Kidney epithelial cell (primary cell): ENCODE data around the gene ADAMTS18. TPM values are rescaled to one million over a fixed set of nuclear protein-coding genes. Genes with fewer than 3 reads are reported as not detected.
A peak's percentile ranks its signal among the peaks of the same experiment; 100 is the strongest.
"Not testable (repeated sequence)": the region's sequence is repeated elsewhere in the genome, so short reads cannot be mapped to it uniquely, and the experiment has no call there.

Experiments used
- DNase-seq: peaks from one replicate; pipeline ENCODE4 v3.0.0-alpha.2; 2010; ENCODE audit warnings: low read depth
- H3K27me3 ChIP-seq: 2 replicates; pipeline ENCODE4 v1.6.0; 2011; ENCODE audit warnings: low read length; ENCODE audit not compliant: control insufficient read depth, insufficient read depth
- H3K36me3 ChIP-seq: 2 replicates; pipeline ENCODE4 v1.5.1; 2011; ENCODE audit warnings: low read length; ENCODE audit not compliant: control insufficient read depth, insufficient read depth
- H3K4me3 ChIP-seq: 2 replicates; pipeline ENCODE4 v1.5.1; 2011; ENCODE audit warnings: low read depth, mild to moderate bottlenecking, control low read depth, low read length
- total RNA-seq: library from RNA; depleted of rRNA; stranded (reverse); fragments of >200 nt; gene quantifications from 2 replicates; pipeline ENCODE4 v1.2.3, GENCODE V29; 2015
- TF ChIP-seq, protein P1 (sequence below): IDR thresholded peaks from 2 replicates; pipeline ENCODE4 v1.5.1; 2011; ENCODE audit warnings: mild to moderate bottlenecking, moderate library complexity, low read length, control low read depth, inconsistent platforms; ENCODE audit not compliant: insufficient read depth, poor library complexity, severe bottlenecking

The ADAMTS18 gene
- total RNA-seq, 1 donor from 2014 or later = 2.0 TPM

DNA sequence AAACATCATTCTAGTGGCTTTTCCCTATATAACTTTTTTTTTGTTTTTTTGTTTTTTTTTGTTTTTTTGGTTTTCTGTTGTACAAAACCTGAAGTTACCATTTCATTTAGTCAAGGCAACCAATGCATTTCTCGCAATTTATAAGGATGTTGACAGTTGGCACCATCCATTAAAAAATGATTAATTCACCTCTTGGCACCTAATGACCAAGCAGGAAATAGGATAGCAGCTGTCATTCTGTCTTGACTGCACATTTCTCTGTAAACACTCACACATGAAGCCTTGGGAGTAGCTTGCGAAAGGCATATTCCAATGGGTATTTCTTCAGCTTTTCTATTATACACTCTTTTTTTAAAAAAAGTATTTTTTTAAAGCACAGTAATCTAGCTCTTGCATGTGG, 158.2 kb downstream of the ADAMTS18 start:
- no peak overlapping the region for H3K4me3 ChIP-seq
- no peaks in the 10 kb centered on the region for H3K27me3 ChIP-seq
- TF ChIP-seq, protein P1, sequence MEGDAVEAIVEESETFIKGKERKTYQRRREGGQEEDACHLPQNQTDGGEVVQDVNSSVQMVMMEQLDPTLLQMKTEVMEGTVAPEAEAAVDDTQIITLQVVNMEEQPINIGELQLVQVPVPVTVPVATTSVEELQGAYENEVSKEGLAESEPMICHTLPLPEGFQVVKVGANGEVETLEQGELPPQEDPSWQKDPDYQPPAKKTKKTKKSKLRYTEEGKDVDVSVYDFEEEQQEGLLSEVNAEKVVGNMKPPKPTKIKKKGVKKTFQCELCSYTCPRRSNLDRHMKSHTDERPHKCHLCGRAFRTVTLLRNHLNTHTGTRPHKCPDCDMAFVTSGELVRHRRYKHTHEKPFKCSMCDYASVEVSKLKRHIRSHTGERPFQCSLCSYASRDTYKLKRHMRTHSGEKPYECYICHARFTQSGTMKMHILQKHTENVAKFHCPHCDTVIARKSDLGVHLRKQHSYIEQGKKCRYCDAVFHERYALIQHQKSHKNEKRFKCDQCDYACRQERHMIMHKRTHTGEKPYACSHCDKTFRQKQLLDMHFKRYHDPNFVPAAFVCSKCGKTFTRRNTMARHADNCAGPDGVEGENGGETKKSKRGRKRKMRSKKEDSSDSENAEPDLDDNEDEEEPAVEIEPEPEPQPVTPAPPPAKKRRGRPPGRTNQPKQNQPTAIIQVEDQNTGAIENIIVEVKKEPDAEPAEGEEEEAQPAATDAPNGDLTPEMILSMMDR = no peak
- H3K36me3 ChIP-seq = no peaks in the 10 kb centered on the region
- no peak for DNase-seq

DNA sequence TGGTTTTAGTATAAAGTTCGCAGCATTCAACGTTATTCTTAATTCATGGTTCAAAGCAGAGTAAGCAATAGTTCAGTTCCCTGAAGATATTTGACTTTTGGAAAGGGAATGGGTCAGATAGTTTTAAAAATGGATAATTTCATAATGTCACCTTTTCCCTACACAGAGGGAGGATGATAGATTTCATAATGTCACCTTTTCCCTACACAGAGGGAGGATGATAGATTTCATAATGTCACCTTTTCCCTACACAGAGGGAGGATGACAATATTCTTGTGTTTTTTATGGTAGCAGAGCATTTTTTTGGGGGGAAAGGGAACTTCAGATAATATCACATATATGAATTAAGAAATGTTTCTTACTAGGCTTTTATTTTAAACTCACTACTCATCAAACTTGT, 159.5 kb downstream of the ADAMTS18 start:
- H3K36me3 ChIP-seq, H3K27me3 ChIP-seq, DNase-seq, H3K4me3 ChIP-seq: not testable (repeated sequence)

DNA sequence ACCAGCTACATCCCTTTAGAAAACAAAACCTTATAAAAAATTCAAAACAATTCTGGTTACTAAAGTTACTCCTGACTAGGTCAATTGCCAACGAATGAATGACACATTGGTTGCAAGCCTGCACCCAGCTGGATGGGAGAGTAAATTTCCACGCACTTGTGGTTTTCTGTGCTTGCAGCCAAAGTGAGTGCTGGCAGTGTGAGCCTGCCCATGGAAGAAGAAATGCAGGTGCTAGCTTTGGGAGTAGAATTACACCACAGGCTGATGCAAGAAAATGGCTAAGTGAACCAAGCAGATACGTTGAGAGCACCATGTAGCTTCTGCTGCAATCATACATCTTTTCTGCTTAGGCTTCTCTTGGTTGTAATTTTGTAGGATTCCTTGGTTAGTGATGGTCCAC, 161.0 kb downstream of the ADAMTS18 start:
- H3K27me3 ChIP-seq = no peaks in the 10 kb centered on the region
- no peak overlapping the region for H3K4me3 ChIP-seq
- H3K36me3 ChIP-seq = no peaks in the 10 kb centered on the region
- TF ChIP-seq, protein P1 = no peak
- DNase-seq = peak; percentile 54

DNA sequence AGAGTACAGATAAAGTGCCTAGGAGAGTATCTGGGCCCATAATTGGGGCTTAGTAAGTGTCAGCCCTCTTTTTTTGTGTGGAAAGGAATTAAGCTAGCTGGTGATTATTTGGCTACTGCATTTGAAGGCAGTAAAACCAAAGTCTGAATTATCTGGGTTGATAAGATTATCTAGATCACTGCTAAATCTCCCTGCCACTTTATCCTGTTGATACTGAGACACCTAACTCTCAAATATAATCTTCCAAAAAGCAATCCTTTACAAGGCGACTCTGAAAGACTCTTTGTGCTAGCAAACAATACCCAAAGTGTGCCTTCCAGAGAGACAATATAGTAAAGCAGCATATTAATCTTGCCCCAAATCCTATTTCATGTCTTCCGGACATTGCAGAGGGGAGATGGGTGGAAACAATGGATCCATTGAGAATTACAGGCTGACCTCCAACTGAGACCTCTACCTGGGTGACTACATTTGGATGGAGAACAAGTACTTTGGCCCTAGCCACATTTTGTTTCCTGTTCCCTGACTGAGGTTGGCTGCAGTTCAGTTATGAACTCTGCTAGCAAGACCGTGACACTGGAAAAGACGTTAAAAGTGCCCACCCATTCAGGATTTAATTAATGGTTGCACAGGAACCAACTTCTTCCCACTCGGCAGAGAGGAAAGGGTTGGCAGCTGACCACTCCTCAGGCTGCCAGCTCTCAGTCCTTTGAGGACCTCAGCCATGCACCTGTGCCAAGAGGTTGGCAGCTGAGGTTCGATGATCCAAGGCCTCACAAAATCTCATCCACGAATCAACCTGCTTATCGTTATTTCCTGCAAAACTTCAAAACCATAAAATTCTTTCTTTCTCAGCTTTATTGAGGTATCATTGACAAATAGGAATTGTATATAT, 163.1 kb downstream of the ADAMTS18 start:
- no peaks in the 10 kb centered on the region for H3K36me3 ChIP-seq
- no peak for DNase-seq
- H3K4me3 ChIP-seq = no peak overlapping the region
- TF ChIP-seq, protein P1 = no peak
- no peaks in the 10 kb centered on the region for H3K27me3 ChIP-seq

DNA sequence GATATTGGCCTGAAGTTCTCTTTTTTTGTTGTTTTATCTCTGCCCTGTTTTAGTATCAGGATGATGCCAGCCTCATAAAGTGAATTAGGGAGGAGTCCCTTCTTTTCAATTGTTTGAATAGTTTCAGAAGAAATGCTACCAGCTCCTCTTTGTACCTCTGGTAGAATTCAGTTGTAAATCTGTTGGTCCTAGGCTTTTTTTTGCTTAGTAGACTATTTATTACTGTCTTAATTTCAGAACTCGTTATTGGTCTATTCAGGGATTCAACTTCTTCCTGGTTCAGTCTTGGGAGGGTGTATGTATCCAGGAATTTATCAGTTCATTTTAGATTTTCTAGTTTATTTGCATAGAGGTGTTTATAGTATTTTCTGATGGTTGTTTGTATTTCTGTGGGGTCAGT, 168.6 kb downstream of the ADAMTS18 start:
- not testable (repeated sequence) for H3K4me3 ChIP-seq, H3K27me3 ChIP-seq, DNase-seq, H3K36me3 ChIP-seq

DNA sequence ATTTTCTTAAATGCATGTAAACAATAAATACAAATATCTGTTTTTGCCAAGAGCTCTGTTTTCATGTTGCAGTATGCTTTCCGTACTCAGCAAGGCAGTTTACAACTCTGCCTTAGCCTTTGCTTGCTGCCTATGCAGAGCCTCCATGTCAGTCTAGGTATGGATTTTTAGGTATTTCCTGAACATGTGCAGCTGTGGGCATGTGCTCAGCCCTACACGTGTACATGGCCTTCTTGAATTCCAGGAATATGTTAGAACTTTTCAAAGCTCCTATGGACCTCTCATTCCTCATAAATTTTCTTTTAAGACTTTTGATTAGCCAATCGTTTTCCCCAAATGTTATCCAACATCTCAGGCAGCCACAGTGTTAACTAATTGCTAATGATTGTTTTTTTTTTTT, 171.9 kb downstream of the ADAMTS18 start:
- Histone ChIP-seq H3K36me3 (no peaks in the 10 kb centered on the region), H3K4me3 (no peak overlapping the region), H3K27me3 (no peaks in the 10 kb centered on the region)
- TF ChIP-seq, protein P1 = no peak
- no peak for DNase-seq

DNA sequence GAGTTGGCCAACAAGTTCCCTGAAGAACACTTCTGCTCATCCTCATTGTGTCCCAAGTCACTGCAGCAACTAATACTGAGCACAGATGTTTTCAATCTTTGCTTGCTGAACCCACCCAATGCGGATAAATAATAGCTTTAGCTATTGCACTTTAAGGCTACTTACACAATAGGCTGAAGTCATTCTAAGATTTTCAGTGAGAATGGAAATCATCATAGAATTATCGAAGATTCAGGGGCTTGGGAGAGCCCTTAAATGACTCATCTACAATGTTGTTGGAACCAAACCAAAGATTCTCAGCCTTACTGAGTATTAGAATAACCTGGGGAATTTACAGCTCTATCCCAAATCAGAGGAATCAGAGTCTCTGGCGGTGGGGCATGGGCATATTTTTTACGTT, 184.4 kb downstream of the ADAMTS18 start:
- H3K4me3 ChIP-seq = no peak overlapping the region
- DNase-seq = no peak
- no peaks in the 10 kb centered on the region for H3K27me3 ChIP-seq
- H3K36me3 ChIP-seq = no peaks in the 10 kb centered on the region
- TF ChIP-seq, protein P1 = no peak
